ENCODE results near the gene SLC24A3.

SLC24A3 gene

DNA sequence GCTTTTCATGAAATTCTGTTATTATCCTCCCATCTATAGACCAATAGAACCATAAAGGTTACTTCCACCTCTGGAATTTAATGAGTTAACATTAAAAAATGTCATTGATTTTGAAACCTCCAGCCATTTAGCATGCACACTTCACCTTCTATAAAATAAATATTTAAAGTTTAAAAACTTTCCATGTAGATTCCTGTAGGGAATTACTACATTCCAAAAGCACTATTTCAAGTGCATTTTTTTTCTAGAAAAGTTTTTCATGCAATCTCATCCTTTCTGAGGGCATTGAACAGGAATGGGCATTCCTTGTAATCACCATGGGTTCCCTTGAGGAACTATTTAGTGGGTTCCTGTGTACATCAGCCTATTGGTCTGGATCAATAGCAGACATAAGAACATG is 291.8 kb downstream of the SLC24A3 start:
- no peak for DNase-seq (ENCODE audit: low spot score)
- Histone ChIP-seq H2AFZ (ENCODE audit: low read length) (no peak overlapping the region), H3K79me1 (ENCODE audit: low read depth, low read length) (no peaks in the 10 kb centered on the region), H3K14ac (ENCODE audit: low read length) (no peak overlapping the region), H4K8ac (ENCODE audit: low read depth, low read length) (no peak overlapping the region), H3K4ac (ENCODE audit: low read length) (no peak overlapping the region), H3K23ac (ENCODE audit: low read depth, low read length, poor library complexity) (no peak overlapping the region), H3K9me3 (replicated peaks in 1 of 2; ENCODE audit: control insufficient read depth in 2 of 2, insufficient read depth in 1 of 2, low read depth in 1 of 2, low read length in 2 of 2) (no peaks in the 10 kb centered on the region), H3K4me1 (ENCODE audit: control insufficient read depth in 2 of 2, insufficient read depth in 1 of 2, low read depth in 1 of 2, low read length in 2 of 2) (peaks cover 0 to 2% of the 10 kb centered on the region in 2 donors), H3K9ac (ENCODE audit: low read depth, low read length, poor library complexity) (no peak overlapping the region), H3K18ac (ENCODE audit: low read length) (no peak overlapping the region), H2AK5ac (ENCODE audit: low read depth, low read length) (no peak overlapping the region), H2BK12ac (ENCODE audit: low read length) (no peak overlapping the region), H3K4me3 (ENCODE audit: low read length in 2 of 2) (no peak overlapping the region), H3K27me3 (ENCODE audit: control insufficient read depth in 3 of 3, insufficient read depth in 3 of 3, low read depth in 1 of 3, low read length in 3 of 3) (no peaks in the 10 kb centered on the region), H3K4me2 (ENCODE audit: insufficient read depth, low read length, poor library complexity, severe bottlenecking) (no peak overlapping the region), H3K36me3 (replicated peaks in 1 of 2; ENCODE audit: control insufficient read depth in 2 of 2, insufficient read depth in 2 of 2, low read length in 2 of 2) (no peaks in the 10 kb centered on the region), H4K91ac (ENCODE audit: low read depth, low read length, poor library complexity) (no peak overlapping the region), H2BK5ac (ENCODE audit: low read length) (no peak overlapping the region), H2BK120ac (ENCODE audit: low read depth, low read length) (no peak overlapping the region), H2BK15ac (ENCODE audit: low read length) (no peak overlapping the region), H3K27ac (replicated peaks; ENCODE audit: low read length) (no peak overlapping the region)

DNA sequence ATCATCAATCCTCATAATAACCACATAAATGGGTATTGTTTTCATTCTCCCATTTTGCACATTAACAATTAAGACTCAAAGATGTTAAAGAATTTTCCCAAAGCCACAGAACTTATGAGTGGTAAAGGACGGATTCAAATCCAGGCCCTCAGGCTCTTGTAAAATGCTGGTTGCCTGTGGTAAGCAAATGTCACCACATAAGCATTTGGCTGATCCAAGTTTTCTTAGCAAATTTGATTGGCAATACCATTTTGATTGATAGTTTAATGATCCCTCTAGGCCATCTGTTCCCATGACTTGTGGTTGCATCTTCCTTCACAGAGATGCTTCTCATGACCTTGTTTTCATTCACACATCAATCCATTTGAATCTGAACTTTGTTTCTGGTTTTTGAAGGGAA is 293.6 kb downstream of the SLC24A3 start:
- H3K36me3 ChIP-seq (replicated peaks in 1 of 2; ENCODE audit: control insufficient read depth in 2 of 2, insufficient read depth in 2 of 2, low read length in 2 of 2), result no peaks in the 10 kb centered on the region
- no peaks in the 10 kb centered on the region for H3K27me3 ChIP-seq (ENCODE audit: control insufficient read depth in 3 of 3, insufficient read depth in 3 of 3, low read depth in 1 of 3, low read length in 3 of 3)
- H2BK5ac ChIP-seq (ENCODE audit: low read length), result no peak overlapping the region
- no peak overlapping the region for H2AFZ ChIP-seq (ENCODE audit: low read length)
- H3K18ac ChIP-seq (ENCODE audit: low read length), result no peak overlapping the region
- H3K14ac ChIP-seq (ENCODE audit: low read length), result no peak overlapping the region
- no peak overlapping the region for H3K27ac ChIP-seq (replicated peaks; ENCODE audit: low read length)
- H2BK12ac ChIP-seq (ENCODE audit: low read length), result no peak overlapping the region
- H3K79me1 ChIP-seq (ENCODE audit: low read depth, low read length), result no peaks in the 10 kb centered on the region
- no peak overlapping the region for H2AK5ac ChIP-seq (ENCODE audit: low read depth, low read length)
- H3K9me3 ChIP-seq (replicated peaks in 1 of 2; ENCODE audit: control insufficient read depth in 2 of 2, insufficient read depth in 1 of 2, low read depth in 1 of 2, low read length in 2 of 2), result no peaks in the 10 kb centered on the region
- H4K8ac ChIP-seq (ENCODE audit: low read depth, low read length), result no peak overlapping the region
- no peak overlapping the region for H2BK120ac ChIP-seq (ENCODE audit: low read depth, low read length)
- DNase-seq (ENCODE audit: low spot score), result no peak
- H3K9ac ChIP-seq (ENCODE audit: low read depth, low read length, poor library complexity), result no peak overlapping the region
- WGBS, 2 donors (ENCODE audit: extremely low coverage in 2 of 2, insufficient read length in 2 of 2, insufficient replicate concordance in 1 of 2), result no CpG with 5 or more reads among the region's 1 CpG
- H4K91ac ChIP-seq (ENCODE audit: low read depth, low read length, poor library complexity), result no peak overlapping the region
- no peak overlapping the region for H3K4me3 ChIP-seq (ENCODE audit: low read length in 2 of 2)
- peaks cover 0 to 2% of the 10 kb centered on the region in 2 donors for H3K4me1 ChIP-seq (ENCODE audit: control insufficient read depth in 2 of 2, insufficient read depth in 1 of 2, low read depth in 1 of 2, low read length in 2 of 2)
- H3K23ac ChIP-seq (ENCODE audit: low read depth, low read length, poor library complexity), result no peak overlapping the region
- H3K4ac ChIP-seq (ENCODE audit: low read length), result no peak overlapping the region
- no peak overlapping the region for H3K4me2 ChIP-seq (ENCODE audit: insufficient read depth, low read length, poor library complexity, severe bottlenecking)
- H2BK15ac ChIP-seq (ENCODE audit: low read length), result no peak overlapping the region

- no peak overlapping the region for H2BK120ac ChIP-seq (ENCODE audit: low read depth, low read length)
- H3K9ac ChIP-seq (ENCODE audit: low read depth, low read length, poor library complexity), result no peak overlapping the region
- no peaks in the 10 kb centered on the region for H3K27me3 ChIP-seq (ENCODE audit: control insufficient read depth in 3 of 3, insufficient read depth in 3 of 3, low read depth in 1 of 3, low read length in 3 of 3)
- H2BK15ac ChIP-seq (ENCODE audit: low read length), result no peak overlapping the region
- WGBS, 2 donors (ENCODE audit: extremely low coverage in 2 of 2, insufficient read length in 2 of 2, insufficient replicate concordance in 1 of 2), result no CpG with 5 or more reads among the region's 5 CpGs
- no peak overlapping the region for H4K8ac ChIP-seq (ENCODE audit: low read depth, low read length)
- H3K36me3 ChIP-seq (replicated peaks in 1 of 2; ENCODE audit: control insufficient read depth in 2 of 2, insufficient read depth in 2 of 2, low read length in 2 of 2), result no peaks in the 10 kb centered on the region
- no peak overlapping the region for H2BK5ac ChIP-seq (ENCODE audit: low read length)
- H3K14ac ChIP-seq (ENCODE audit: low read length), result no peak overlapping the region
- no peak for DNase-seq (ENCODE audit: low spot score)
- no peaks in the 10 kb centered on the region for H3K79me1 ChIP-seq (ENCODE audit: low read depth, low read length)
- H2AK5ac ChIP-seq (ENCODE audit: low read depth, low read length), result no peak overlapping the region
- H3K27ac ChIP-seq (replicated peaks; ENCODE audit: low read length), result no peak overlapping the region
- no peak overlapping the region for H3K4me3 ChIP-seq (ENCODE audit: low read length in 2 of 2)
- no peak overlapping the region for H3K18ac ChIP-seq (ENCODE audit: low read length)
- H4K91ac ChIP-seq (ENCODE audit: low read depth, low read length, poor library complexity), result no peak overlapping the region
- H2AFZ ChIP-seq (ENCODE audit: low read length), result no peak overlapping the region
- no peak overlapping the region for H3K23ac ChIP-seq (ENCODE audit: low read depth, low read length, poor library complexity)
- no peaks in the 10 kb centered on the region for H3K9me3 ChIP-seq (replicated peaks in 1 of 2; ENCODE audit: control insufficient read depth in 2 of 2, insufficient read depth in 1 of 2, low read depth in 1 of 2, low read length in 2 of 2)
- no peak overlapping the region for H2BK12ac ChIP-seq (ENCODE audit: low read length)
- H3K4me2 ChIP-seq (ENCODE audit: insufficient read depth, low read length, poor library complexity, severe bottlenecking), result no peak overlapping the region
- H3K4ac ChIP-seq (ENCODE audit: low read length), result no peak overlapping the region
- H3K4me1 ChIP-seq (ENCODE audit: control insufficient read depth in 2 of 2, insufficient read depth in 1 of 2, low read depth in 1 of 2, low read length in 2 of 2), result peaks cover 8 to 16% of the 10 kb centered on the region in 2 donors
Measured at GRCh38 chr20:19508449-19508848, 296.0 kb downstream of the SLC24A3 start.

GRCh38 chr20:19510611-19511010 is 298.2 kb downstream of the SLC24A3 start:
- no CpG with 5 or more reads among the region's 2 CpGs for WGBS, 2 donors (ENCODE audit: extremely low coverage in 2 of 2, insufficient read length in 2 of 2, insufficient replicate concordance in 1 of 2)
- Histone ChIP-seq H3K14ac (ENCODE audit: low read length) (no peak overlapping the region), H2BK5ac (ENCODE audit: low read length) (no peak overlapping the region), H2BK12ac (ENCODE audit: low read length) (no peak overlapping the region), H2BK120ac (ENCODE audit: low read depth, low read length) (no peak overlapping the region), H3K4me3 (ENCODE audit: low read length in 2 of 2) (no peak overlapping the region), H3K9me3 (replicated peaks in 1 of 2; ENCODE audit: control insufficient read depth in 2 of 2, insufficient read depth in 1 of 2, low read depth in 1 of 2, low read length in 2 of 2) (peaks cover 0 to 3% of the 10 kb centered on the region in 2 donors), H2AK5ac (ENCODE audit: low read depth, low read length) (no peak overlapping the region), H3K4me1 (ENCODE audit: control insufficient read depth in 2 of 2, insufficient read depth in 1 of 2, low read depth in 1 of 2, low read length in 2 of 2) (peaks cover 8 to 16% of the 10 kb centered on the region in 2 donors), H3K4me2 (ENCODE audit: insufficient read depth, low read length, poor library complexity, severe bottlenecking) (no peak overlapping the region), H4K91ac (ENCODE audit: low read depth, low read length, poor library complexity) (no peak overlapping the region), H3K4ac (ENCODE audit: low read length) (no peak overlapping the region), H2AFZ (ENCODE audit: low read length) (no peak overlapping the region), H3K27ac (replicated peaks; ENCODE audit: low read length) (no peak overlapping the region), H4K8ac (ENCODE audit: low read depth, low read length) (no peak overlapping the region), H2BK15ac (ENCODE audit: low read length) (peak overlapping the region; percentile 5), H3K36me3 (replicated peaks in 1 of 2; ENCODE audit: control insufficient read depth in 2 of 2, insufficient read depth in 2 of 2, low read length in 2 of 2) (no peaks in the 10 kb centered on the region), H3K18ac (ENCODE audit: low read length) (peak overlapping the region; percentile 24), H3K23ac (ENCODE audit: low read depth, low read length, poor library complexity) (no peak overlapping the region), H3K27me3 (ENCODE audit: control insufficient read depth in 3 of 3, insufficient read depth in 3 of 3, low read depth in 1 of 3, low read length in 3 of 3) (no peaks in the 10 kb centered on the region), H3K9ac (ENCODE audit: low read depth, low read length, poor library complexity) (no peak overlapping the region), H3K79me1 (ENCODE audit: low read depth, low read length) (no peaks in the 10 kb centered on the region)
- DNase-seq (ENCODE audit: low spot score), result no peak
